Heart right ventricle (tissue), 16 donors: ENCODE measurements around the gene ADAM11. TPM values are rescaled to one million over a fixed set of nuclear protein-coding genes. Genes with fewer than 3 reads are reported as not detected.

Source experiments
- ATAC-seq, 8 donors: fragments of 200-7000 bp; cut with Tn5 transposase; one replicate each; pipeline ENCODE4 v1.9.1; 2020; ENCODE audit warnings: mild to moderate bottlenecking in 8 of 8, moderate library complexity in 8 of 8, moderate number of reproducible peaks in 1 of 8
- DNase-seq, 2 donors: peaks; one replicate each; pipeline ENCODE4 v3.0.0-alpha.2; 2020
- H3K27ac ChIP-seq, 10 donors: fragments of 200-600 bp; sonication (generic) in 2 of 10; one replicate each; pipeline versions ENCODE4 v1.5.0 to v1.8.0; 2020 to 2022; ENCODE audit warnings: mild to moderate bottlenecking in 3 of 10
- H3K27me3 ChIP-seq, 7 donors: fragments of 200-600 bp; one replicate each; pipeline ENCODE4 v1.8.0; 2021 to 2022; ENCODE audit warnings: mild to moderate bottlenecking in 2 of 7
- H3K36me3 ChIP-seq, 9 donors: fragments of 200-600 bp; sonication (generic) in 1 of 9; one replicate each; pipeline versions ENCODE4 v1.5.0 to v1.8.0; 2020 to 2022; ENCODE audit warnings: mild to moderate bottlenecking in 2 of 9
- H3K4me1 ChIP-seq, 9 donors: fragments of 200-600 bp; sonication (generic) in 1 of 9; one replicate each; pipeline versions ENCODE4 v1.5.0 to v1.8.0; 2020 to 2022; ENCODE audit warnings: mild to moderate bottlenecking in 4 of 9
- H3K4me3 ChIP-seq, 10 donors: fragments of 200-600 bp; sonication (generic) in 2 of 10; one replicate each; pipeline versions ENCODE4 v1.5.0 to v1.8.0; 2020 to 2022; ENCODE audit warnings: mild to moderate bottlenecking in 7 of 10, moderate library complexity in 2 of 10
- H3K9me3 ChIP-seq, 11 donors: fragments of 200-600 bp in 10 of 11; sonication (generic) in 2 of 11; one replicate each; pipeline versions ENCODE4 v1.5.0 to v1.8.0; 2013 to 2022; ENCODE audit warnings: mild to moderate bottlenecking in 2 of 11, control low read depth in 1 of 11, moderate library complexity in 1 of 11
- CTCF ChIP-seq, 9 donors: fragments of 200-600 bp; sonication (generic) in 2 of 9; IDR thresholded peaks; one replicate each; pipeline versions ENCODE4 v1.5.0 to v1.8.0; 2021 to 2022; ENCODE audit warnings: antibody characterized with exemption in 9 of 9, mild to moderate bottlenecking in 5 of 9, moderate library complexity in 1 of 9
- WGBS, 2 donors: extraction: QIAGEN DNeasy Blood & Tissue Kit; methylation state at CpG; one replicate each; pipeline ENCODE4 v1.1.7; 2013; ENCODE audit warnings: inconsistent platforms in 1 of 2; 5-methylcytosine and 5-hydroxymethylcytosine counted together
- intact Hi-C, 10 donors: fragments of 100-400 bp; cut with DNase I; formaldehyde crosslinking; loops; one replicate each; pipeline versions ENCODE4 v1.11.1 to v1.14.2; 2022
- polyA plus RNA-seq, 2 donors: library from polyadenylated mRNA; stranded (reverse); fragments of 200-250 nt; gene quantifications; one replicate each; pipeline ENCODE4 v1.2.3, GENCODE V29; 2013
- total RNA-seq, 10 donors: library from RNA; stranded (reverse); fragmentation: NEBNext Ultra II Directional in 3 of 10; extraction: Animal tissue kit (Norgen Biotek cat#: 25700) in 3 of 10; gene quantifications; one replicate each; pipeline versions ENCODE4 v1.2.1 to v1.2.4, GENCODE V29; 2021 to 2023
- donor health status: Arrhythmogenic right ventricular cardiomyopathy.
- donor health status: ischemic (EF 13 %, LVEDD 7.1; RV severe dilation, severe dysfunction).
- donor health status: healthy with polysubstance abuse.
- donor health status: DM: no; HTN: yes; CAD: no.
- donor health status: DM: no; HTN: no; CAD: no.
- donor health status: ischemic (EF 25% LVEDD 6.9; RV normal size, moderate dysfunction).
- donor health status: ischemic (EF 25% LVEDD 5.7; RV mildly dilated, moderate dysfunction).
- donor health status: healthy.
- donor health status: DM: yes; HTN: yes; CAD: no.
- donor health status: Ischemic cardiomyopathy.
- donor health status: ischemic (EF 35%, LVEDD 5.7; RV mildly dilated, moderate dysfunction).
- donor health status: nonischemic (EF 11% LVEDD 7.7; RV severe dilation, severe dysfunction).
- donor health status: DM: yes; HTN: yes; CAD: no.
- donor health status: PGD.
- donor health status: ischemic (EF 29% LVEDD 5.4; RV normal size, mild dysfunction).
- donor health status: nonischemic (EF 23%, LVEDD 6.1; RV moderate dilation, normal function).

Gene ADAM11
- total and polyA plus RNA-seq, 12 donors: 0.75 to 18.3 (median 7.8) TPM

- Histone ChIP-seq H3K4me1 (peaks cover 4 to 67% (median 43%) of the 10 kb centered on the region in 9 donors), H3K4me3 (no peak overlapping the region), H3K27ac (peak overlapping the region; percentile 49 to 86 (median 78)), H3K9me3 (no peaks in the 10 kb centered on the region), H3K36me3 (peaks cover 0 to 8% (median 0%) of the 10 kb centered on the region in 9 donors), H3K27me3 (no peaks in the 10 kb centered on the region)
- intact Hi-C loops: no loop called here
- ATAC-seq (peak in 7 of 8 donors; percentile 37 to 73 (median 60)), DNase-seq (peak in 1 of 2 donors; percentile 55)
- WGBS, 2 donors: 41 to 45% methylated on average over 10 of the region's 10 CpGs
- no peak for TF ChIP-seq CTCF (IDR thresholded peaks at IDR 0.05)
These were observed 36.1 kb downstream of the ADAM11 start for GRCh38 chr17:44794851-44795413.

- H3K36me3 ChIP-seq: peaks cover 0 to 12% (median 0%) of the 10 kb centered on the region in 9 donors
- H3K4me3 ChIP-seq: no peak overlapping the region
- no peaks in the 10 kb centered on the region for H3K9me3 ChIP-seq
- no peak for TF ChIP-seq CTCF (IDR thresholded peaks at IDR 0.05)
- ATAC-seq: no peak
- peak overlapping the region; percentile 18 to 86 (median 78) for H3K27ac ChIP-seq
- H3K27me3 ChIP-seq: no peaks in the 10 kb centered on the region
- intact Hi-C loops: no loop called here
- DNase-seq: no peak
- 75 to 81% methylated on average over 9 of the region's 9 CpGs for WGBS, 2 donors
- peaks cover 4 to 67% (median 43%) of the 10 kb centered on the region in 9 donors for H3K4me1 ChIP-seq
These were observed 36.6 kb downstream of the ADAM11 start for GRCh38 chr17:44795421-44795820.

- H3K27ac ChIP-seq: peak overlapping the region; percentile 18 to 86 (median 78)
- whole genome bisulfite sequencing, 2 donors: 56 to 66% methylated on average over 10 of the region's 10 CpGs
- no peak for DNase-seq
- intact Hi-C loops: no loop called here
- no peak for TF ChIP-seq CTCF (IDR thresholded peaks at IDR 0.05)
- H3K4me3 ChIP-seq: no peak overlapping the region
- no peaks in the 10 kb centered on the region for H3K9me3 ChIP-seq
- peaks cover 4 to 67% (median 43%) of the 10 kb centered on the region in 9 donors for H3K4me1 ChIP-seq
- ATAC-seq: peak in 2 of 8 donors; percentile 2 to 4
- no peaks in the 10 kb centered on the region for H3K27me3 ChIP-seq
- peaks cover 0 to 17% (median 0%) of the 10 kb centered on the region in 9 donors for H3K36me3 ChIP-seq
These were observed 37.1 kb downstream of the ADAM11 start for GRCh38 chr17:44795928-44796327.

GRCh38 chr17:44796731-44797130 lies 37.9 kb downstream of the ADAM11 start:
- Histone ChIP-seq H3K9me3 (no peaks in the 10 kb centered on the region), H3K4me3 (peak overlapping the region in 1 of 10 donors; percentile 18), H3K27me3 (no peaks in the 10 kb centered on the region), H3K27ac (peak overlapping the region in 8 of 10 donors; percentile 42 to 85 (median 74)), H3K4me1 (peaks cover 4 to 75% (median 45%) of the 10 kb centered on the region in 9 donors), H3K36me3 (peaks cover 0 to 19% (median 0%) of the 10 kb centered on the region in 9 donors)
- WGBS, 2 donors: 90 to 93% methylated on average over 9 of the region's 9 CpGs
- TF ChIP-seq CTCF (IDR thresholded peaks at IDR 0.05): no peak
- no peak for DNase-seq
- intact Hi-C loops: no loop called here
- ATAC-seq: no peak
